ENCODE results near the gene MEX3D.

The MEX3D gene

DNA sequence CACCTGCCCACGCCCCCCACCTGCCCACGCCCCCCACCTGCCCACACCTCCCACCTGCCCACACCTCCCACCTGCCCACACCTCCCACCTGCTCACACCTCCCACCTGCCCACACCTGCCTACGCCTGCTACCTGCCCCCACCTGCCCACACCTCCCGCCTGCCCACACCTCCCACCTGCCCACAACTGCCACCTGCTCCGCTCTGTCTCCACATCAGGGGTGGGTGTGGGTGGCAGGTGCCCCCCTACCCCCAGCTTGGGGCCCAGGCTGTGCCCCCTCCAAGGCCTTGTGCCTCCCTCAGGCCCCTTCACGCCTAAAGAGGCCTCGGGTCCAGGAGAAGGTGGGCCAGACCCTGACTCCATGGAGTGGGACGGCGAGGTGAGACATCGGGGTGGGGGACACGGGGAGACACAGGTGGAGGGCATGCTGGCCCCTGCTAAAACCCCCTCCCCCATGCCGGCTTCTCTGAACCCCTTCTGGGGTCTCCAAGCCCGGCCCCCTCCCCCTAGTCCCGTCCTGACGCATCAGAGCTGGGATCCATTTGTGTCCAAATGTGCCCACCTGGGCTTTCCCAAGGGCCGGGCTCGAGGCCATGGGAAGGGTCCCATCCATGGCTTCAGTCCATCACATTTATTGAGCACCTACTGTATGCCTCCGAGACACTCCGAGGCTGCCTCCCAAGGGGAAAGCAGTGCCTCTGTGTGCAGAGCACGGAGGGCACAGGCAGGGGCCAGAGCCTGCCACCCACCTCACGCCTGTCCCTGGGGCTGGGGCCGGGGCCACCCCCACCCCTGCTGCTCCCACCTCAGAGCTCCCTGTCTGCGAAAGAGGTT is 39.3 kb downstream of the MEX3D start:
- no peak overlapping the region for H3K4me3 ChIP-seq
- H3K9me3 ChIP-seq: no peaks in the 10 kb centered on the region
- in situ Hi-C loops (cut with MboI; ENCODE audit: low sequenced_read_pairs): no loop called here
- no peaks in the 10 kb centered on the region for H3K4me1 ChIP-seq
- DNase-seq (ENCODE audit: low spot score in 2 of 2): no peak
- peaks cover 14% of the 10 kb centered on the region; the same call in 1 of the 2 replicates for H3K27me3 ChIP-seq (ENCODE audit: low read depth)
- H3K36me3 ChIP-seq (replicated peaks): no peaks in the 10 kb centered on the region

GRCh38 chr19:1527650-1528309 is 40.3 kb downstream of the MEX3D start:
- Histone ChIP-seq H3K27me3 (ENCODE audit: low read depth) (peaks cover 14% of the 10 kb centered on the region; the same call in 1 of the 2 replicates), H3K9me3 (no peaks in the 10 kb centered on the region), H3K36me3 (replicated peaks) (no peaks in the 10 kb centered on the region), H3K4me1 (no peaks in the 10 kb centered on the region), H3K4me3 (no peak overlapping the region)
- in situ Hi-C loops (cut with MboI; ENCODE audit: low sequenced_read_pairs): no loop called here
- DNase-seq (ENCODE audit: low spot score in 2 of 2): no peak

GRCh38 chr19:1526979-1527649 is 41.0 kb downstream of the MEX3D start:
- Histone ChIP-seq H3K9me3 (no peaks in the 10 kb centered on the region), H3K36me3 (replicated peaks) (no peaks in the 10 kb centered on the region), H3K27me3 (ENCODE audit: low read depth) (peaks cover 14% of the 10 kb centered on the region; the same call in 1 of the 2 replicates), H3K4me3 (no peak overlapping the region), H3K4me1 (no peaks in the 10 kb centered on the region)
- DNase-seq (ENCODE audit: low spot score in 2 of 2): no peak
- in situ Hi-C loops (cut with MboI; ENCODE audit: low sequenced_read_pairs): no loop called here

DNA sequence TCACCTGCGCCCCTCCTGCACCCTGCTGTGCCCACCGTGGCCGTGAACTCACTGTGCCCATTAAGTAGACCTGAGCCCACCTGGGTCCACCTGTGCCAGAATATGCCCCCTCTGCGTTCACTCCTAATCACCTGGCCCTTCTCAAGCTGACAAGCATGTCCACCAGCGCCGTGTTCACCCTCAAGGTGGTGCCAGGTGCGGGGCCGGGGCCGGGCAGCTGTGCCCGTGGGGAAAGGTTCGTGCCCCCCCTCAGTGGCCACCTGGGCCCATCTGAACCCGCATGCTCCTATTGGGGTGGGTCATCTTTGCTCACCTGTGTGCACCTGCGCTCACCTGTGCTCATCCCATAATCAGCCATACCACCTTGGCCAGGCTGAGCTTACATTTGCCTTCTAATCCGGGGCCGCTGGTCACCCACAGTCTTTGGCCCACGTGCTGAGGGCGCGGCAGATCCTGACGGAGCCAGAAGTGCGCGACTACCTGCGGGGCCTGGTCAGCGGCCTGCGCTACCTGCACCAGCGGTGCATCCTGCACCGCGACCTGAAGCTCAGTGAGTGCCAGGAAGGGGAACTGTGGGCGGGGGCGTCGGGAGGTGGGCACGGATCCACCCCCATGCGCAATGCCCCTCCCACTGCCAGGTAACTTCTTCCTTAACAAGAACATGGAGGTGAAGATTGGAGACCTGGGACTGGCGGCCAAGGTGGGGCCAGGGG is 41.9 kb downstream of the MEX3D start:
- DNase-seq (ENCODE audit: low spot score in 2 of 2): no peak
- no peak overlapping the region for H3K4me3 ChIP-seq
- H3K9me3 ChIP-seq: no peaks in the 10 kb centered on the region
- H3K27me3 ChIP-seq (ENCODE audit: low read depth): peaks cover 14% of the 10 kb centered on the region; the same call in 1 of the 2 replicates
- no peaks in the 10 kb centered on the region for H3K4me1 ChIP-seq
- in situ Hi-C loops (cut with MboI; ENCODE audit: low sequenced_read_pairs): no loop called here
- no peaks in the 10 kb centered on the region for H3K36me3 ChIP-seq (replicated peaks)

GRCh38 chr19:1525343-1525742 is 42.8 kb downstream of the MEX3D start:
- Histone ChIP-seq H3K9me3 (no peaks in the 10 kb centered on the region), H3K27me3 (ENCODE audit: low read depth) (peaks cover 14% of the 10 kb centered on the region; the same call in 1 of the 2 replicates), H3K4me1 (no peaks in the 10 kb centered on the region), H3K36me3 (replicated peaks) (no peaks in the 10 kb centered on the region), H3K4me3 (no peak overlapping the region)
- no peak for DNase-seq (ENCODE audit: low spot score in 2 of 2)
- in situ Hi-C loops (cut with MboI; ENCODE audit: low sequenced_read_pairs): no loop called here

GRCh38 chr19:1524972-1525325 is 43.2 kb downstream of the MEX3D start:
- in situ Hi-C loops (cut with MboI; ENCODE audit: low sequenced_read_pairs): no loop called here
- Histone ChIP-seq H3K4me1 (no peaks in the 10 kb centered on the region), H3K9me3 (no peaks in the 10 kb centered on the region), H3K36me3 (replicated peaks) (no peaks in the 10 kb centered on the region), H3K27me3 (ENCODE audit: low read depth) (peaks cover 14% of the 10 kb centered on the region; the same call in 1 of the 2 replicates), H3K4me3 (no peak overlapping the region)
- DNase-seq (ENCODE audit: low spot score in 2 of 2): no peak

GRCh38 chr19:1524287-1524971 is 43.7 kb downstream of the MEX3D start:
- H3K9me3 ChIP-seq: no peaks in the 10 kb centered on the region
- H3K4me3 ChIP-seq: no peak overlapping the region
- H3K4me1 ChIP-seq: no peaks in the 10 kb centered on the region
- peaks cover 14% of the 10 kb centered on the region; the same call in 1 of the 2 replicates for H3K27me3 ChIP-seq (ENCODE audit: low read depth)
- in situ Hi-C loops (cut with MboI; ENCODE audit: low sequenced_read_pairs): no loop called here
- H3K36me3 ChIP-seq (replicated peaks): no peaks in the 10 kb centered on the region
- no peak for DNase-seq (ENCODE audit: low spot score in 2 of 2)

DNA sequence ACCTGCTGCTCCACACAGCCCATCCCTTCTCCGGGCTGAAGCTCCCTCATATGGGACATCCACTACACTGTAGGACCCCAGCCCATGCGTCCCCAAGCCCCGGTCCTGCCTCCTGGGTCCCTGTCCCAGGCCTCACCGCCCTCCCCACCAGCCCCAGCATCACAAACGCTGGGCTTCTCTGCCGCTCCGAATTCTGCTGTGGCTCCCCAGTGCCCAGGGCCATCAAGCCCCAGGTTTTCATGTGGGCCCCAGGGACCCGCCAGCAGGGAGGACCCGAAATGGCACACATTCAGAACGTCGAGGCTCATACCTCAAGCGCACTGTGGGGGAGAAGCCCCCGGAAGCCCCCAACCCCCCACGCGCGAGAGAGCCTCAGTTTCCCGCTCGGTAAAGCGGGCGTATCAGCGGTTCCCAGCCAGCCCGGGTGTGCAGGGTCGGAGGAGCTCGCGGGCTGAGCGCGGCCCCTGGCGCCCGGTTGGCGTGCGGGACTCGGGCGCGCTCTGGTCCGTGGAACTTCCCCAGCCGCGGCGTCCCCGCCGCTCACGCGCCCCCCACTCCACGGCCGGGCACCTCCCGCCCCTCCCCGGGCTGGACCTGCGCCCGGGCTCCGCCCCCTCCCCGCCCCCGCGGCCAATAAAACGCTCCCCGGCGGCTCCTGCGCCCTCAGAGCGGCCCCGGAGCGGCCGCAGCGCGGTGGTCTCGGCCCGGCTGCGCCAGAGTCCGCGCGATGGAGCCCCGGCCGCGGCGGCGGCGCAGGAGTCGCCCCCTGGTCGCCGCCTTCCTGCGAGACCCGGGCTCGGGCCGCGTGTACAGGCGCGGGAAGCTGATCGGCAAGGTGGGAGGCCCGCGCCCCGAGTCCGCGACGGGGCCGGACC is 44.5 kb downstream of the MEX3D start, which contains the start of gene PLK5:
PLK5 (plus strand) TSS at position 666 of the 875 bp plus-strand sequence. CDS start 2,920 bp downstream, outside the sequence.
- Histone ChIP-seq H3K4me3 (no peak within 1 kb of the TSS), H3K4me1 (no peaks in the 10 kb centered on the region), H3K27me3 (ENCODE audit: low read depth) (peaks cover 14% of the 10 kb centered on the region; the same call in 1 of the 2 replicates), H3K36me3 (replicated peaks) (no peaks in the 10 kb centered on the region), H3K9me3 (no peaks in the 10 kb centered on the region)
- in situ Hi-C loops (cut with MboI; ENCODE audit: low sequenced_read_pairs): no loop called here
- DNase-seq (ENCODE audit: low spot score in 2 of 2): no peak

- H3K4me3 ChIP-seq: no peak overlapping the region
Observed at GRCh38 chr19:1522838-1523237, 45.3 kb downstream of the MEX3D start.

GRCh38 chr19:1522061-1522460 is 46.1 kb downstream of the MEX3D start:
- Histone ChIP-seq H3K4me3 (no peak overlapping the region), H3K9me3 (no peaks in the 10 kb centered on the region), H3K27me3 (ENCODE audit: low read depth) (peaks cover 14% of the 10 kb centered on the region; the same call in 1 of the 2 replicates), H3K36me3 (replicated peaks) (no peaks in the 10 kb centered on the region), H3K4me1 (no peaks in the 10 kb centered on the region)
- no peak for DNase-seq (ENCODE audit: low spot score in 2 of 2)
- in situ Hi-C loops (cut with MboI; ENCODE audit: low sequenced_read_pairs): no loop called here

More at GRCh38 chr19:1522838-1523237, 45.3 kb downstream of the MEX3D start:
- H3K36me3 ChIP-seq (replicated peaks): no peaks in the 10 kb centered on the region
- DNase-seq (ENCODE audit: low spot score in 2 of 2): no peak
- peaks cover 14% of the 10 kb centered on the region; the same call in 1 of the 2 replicates for H3K27me3 ChIP-seq (ENCODE audit: low read depth)
- in situ Hi-C loops (cut with MboI; ENCODE audit: low sequenced_read_pairs): no loop called here
- H3K4me1 ChIP-seq: no peaks in the 10 kb centered on the region
- no peaks in the 10 kb centered on the region for H3K9me3 ChIP-seq

- H3K27me3 ChIP-seq (ENCODE audit: low read depth): peaks cover 14% of the 10 kb centered on the region; the same call in 1 of the 2 replicates
- in situ Hi-C loops (cut with MboI; ENCODE audit: low sequenced_read_pairs): no loop called here
Observed at GRCh38 chr19:1521636-1522035, 46.5 kb downstream of the MEX3D start.

DNA sequence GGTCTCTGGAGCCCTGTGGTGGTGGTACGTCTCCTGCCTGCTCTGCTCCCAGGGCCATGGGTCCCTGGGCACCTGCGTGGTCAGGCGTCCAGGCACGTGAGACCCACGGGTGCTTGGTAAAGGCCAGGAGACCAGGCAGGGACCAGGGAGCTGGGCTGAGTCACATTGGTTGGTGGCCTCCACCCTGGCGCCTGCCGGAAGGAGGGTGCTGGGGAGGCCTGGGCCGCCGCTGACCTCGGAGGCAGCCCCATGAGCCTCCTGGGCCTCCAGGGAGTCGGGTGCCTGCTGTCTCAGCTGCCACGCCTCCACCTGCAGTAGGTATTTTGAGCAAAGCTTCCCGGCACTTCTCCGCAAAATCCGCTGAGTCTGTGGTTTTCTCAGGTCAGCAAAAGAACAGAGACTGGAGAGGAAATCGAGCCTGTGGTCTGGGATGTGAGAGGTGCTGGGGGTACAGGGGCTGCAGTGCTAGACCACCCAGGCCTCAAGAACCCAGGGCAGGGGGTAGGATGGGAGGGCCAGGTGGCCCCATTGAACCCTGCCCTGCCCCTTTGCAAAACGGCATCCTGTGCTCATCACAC is 47.8 kb downstream of the MEX3D start:
- Histone ChIP-seq H3K4me3 (no peak overlapping the region), H3K27me3 (ENCODE audit: low read depth) (peaks cover 10% of the 10 kb centered on the region; the same call in 1 of the 2 replicates), H3K4me1 (no peaks in the 10 kb centered on the region), H3K9me3 (no peaks in the 10 kb centered on the region), H3K36me3 (replicated peaks) (no peaks in the 10 kb centered on the region)
- in situ Hi-C loops (cut with MboI; ENCODE audit: low sequenced_read_pairs): no loop called here
- no peak for DNase-seq (ENCODE audit: low spot score in 2 of 2)

More at GRCh38 chr19:1521636-1522035, 46.5 kb downstream of the MEX3D start:
- DNase-seq (ENCODE audit: low spot score in 2 of 2): no peak
- H3K36me3 ChIP-seq (replicated peaks): no peaks in the 10 kb centered on the region
- no peak overlapping the region for H3K4me3 ChIP-seq
- no peaks in the 10 kb centered on the region for H3K4me1 ChIP-seq
- no peaks in the 10 kb centered on the region for H3K9me3 ChIP-seq

Data from HAP-1 (cell line).